HG03039 (cell line): ENCODE results near the gene PRPF6.

Source experiments
- ATAC-seq: cut with Tn5 transposase; IDR thresholded peaks from one replicate; pipeline ENCODE4 v1.9.1; 2021; ENCODE audit warnings: mild to moderate bottlenecking, moderate library complexity; ENCODE audit not compliant: unreplicated experiment

PRPF6 gene

DNA sequence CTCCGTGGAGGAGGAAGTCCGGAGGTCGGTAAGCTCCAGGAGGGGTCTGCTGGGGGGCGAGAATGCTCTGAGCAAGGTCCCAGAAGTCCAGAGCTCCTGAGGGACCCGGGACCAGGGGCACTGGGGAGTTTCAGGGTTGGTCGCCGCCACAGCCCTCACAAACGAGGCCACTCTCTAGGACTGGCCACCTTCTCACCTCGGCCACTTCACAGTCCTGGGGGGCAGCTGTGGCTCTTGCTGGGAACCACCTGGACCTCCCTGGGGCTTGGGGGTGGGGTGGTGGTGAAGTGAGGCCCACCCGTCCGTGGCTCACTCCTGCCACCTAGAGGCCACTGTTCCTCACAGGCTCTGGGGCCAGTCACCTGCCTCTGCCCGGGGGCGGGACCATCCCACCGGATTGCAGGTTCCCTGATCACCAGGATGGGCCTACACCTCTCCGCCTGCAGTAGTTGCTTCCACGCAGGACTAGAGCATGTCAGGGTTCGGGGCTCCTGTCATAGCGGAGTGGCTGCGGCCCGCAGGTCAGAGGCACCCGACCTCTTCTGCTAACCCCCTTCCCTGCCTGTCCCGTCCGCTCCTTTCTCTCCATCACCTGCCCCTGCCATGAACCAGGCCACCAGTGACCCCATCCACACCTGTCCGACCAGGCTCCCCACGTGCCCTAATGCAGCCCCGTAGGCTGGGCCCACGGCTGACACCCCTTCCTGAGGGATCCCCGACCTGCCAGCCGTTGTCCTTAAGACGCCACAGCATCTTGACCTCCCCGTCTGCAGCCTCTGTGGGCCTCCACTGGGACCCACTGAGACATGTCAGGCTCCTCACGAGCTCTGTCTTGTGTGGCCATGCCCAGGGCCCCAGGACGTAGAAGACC is 76.9 kb downstream of the PRPF6 start:
- ATAC-seq = no peak

- no peak for ATAC-seq
Observed at GRCh38 chr20:64058536-64058935, 77.6 kb downstream of the PRPF6 start.

GRCh38 chr20:64062276-64062595 is 81.3 kb downstream of the PRPF6 start:
- no peak for ATAC-seq

GRCh38 chr20:64062596-64063388 is 81.9 kb downstream of the PRPF6 start, which contains the start of gene TCEA2:
Gene TCEA2 (plus strand): TSS chr20:64063198. CDS start chr20:64063313, 115 bp downstream.
- ATAC-seq = peak; percentile 66

DNA sequence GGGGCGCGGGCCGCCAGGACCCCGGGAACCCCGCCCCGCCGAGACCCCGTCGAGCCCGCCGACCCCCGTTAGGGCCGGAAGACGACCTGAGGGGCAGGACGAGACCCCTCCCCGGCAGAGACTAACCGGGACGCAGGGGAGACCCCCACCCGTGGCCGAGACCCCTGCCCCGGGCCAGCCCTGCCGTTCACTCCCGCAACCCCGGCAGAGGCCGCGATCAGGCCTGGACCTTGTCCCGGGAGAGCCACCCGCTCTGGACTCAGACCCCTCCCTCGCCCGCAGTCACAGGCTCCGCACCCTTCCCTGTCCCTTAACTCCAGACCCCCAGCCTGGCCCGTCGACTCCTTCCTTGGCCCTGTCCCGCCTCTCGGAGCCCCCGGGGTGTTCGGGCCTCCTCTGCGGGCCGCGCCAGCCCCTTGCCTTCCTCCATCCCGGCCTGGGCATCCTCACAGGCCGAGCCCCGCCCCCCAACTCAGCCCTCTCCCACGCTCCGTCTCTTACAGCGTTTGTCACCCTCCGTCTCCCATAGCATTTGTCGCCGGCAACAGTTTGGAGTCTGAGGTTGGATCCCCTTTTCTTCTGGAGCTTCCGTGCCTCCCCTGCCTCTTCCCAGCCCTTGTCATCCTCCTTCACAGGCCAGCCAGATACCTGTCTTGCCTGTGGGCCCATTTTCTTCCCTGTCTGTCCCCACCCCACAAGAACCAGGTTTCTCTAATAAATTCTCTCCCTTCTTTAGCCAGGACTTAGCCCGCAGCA is 82.6 kb downstream of the PRPF6 start:
- no peak for ATAC-seq

DNA sequence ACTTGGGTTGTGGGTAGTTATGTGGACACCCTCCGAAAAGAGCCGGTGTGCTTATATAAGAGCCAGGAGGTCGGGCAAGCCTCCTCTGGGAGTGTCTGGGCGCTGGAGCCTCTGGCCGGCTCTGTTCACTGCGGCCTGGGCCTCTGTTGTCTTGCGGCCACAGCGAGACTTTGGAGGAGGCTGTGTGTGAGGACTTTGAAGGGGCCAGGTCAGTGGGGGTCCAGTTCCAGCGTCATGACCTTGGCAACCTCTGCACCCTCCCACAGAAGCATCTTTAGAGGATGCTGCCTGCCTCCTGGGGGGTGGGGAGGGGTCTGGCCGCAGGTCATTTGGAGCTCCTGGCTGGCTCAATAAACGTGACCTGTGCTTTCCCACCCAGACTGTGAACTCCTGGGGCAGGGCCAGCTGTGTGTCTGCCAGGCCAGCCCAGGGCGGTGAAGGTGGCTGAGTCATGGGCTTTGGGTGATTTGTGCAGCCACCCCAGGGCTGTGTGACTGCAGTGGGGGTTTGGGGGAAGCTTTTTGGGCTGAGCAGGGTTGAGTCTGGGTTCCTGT is 83.3 kb downstream of the PRPF6 start:
- ATAC-seq = no peak

GRCh38 chr20:64065062-64065973 is 84.4 kb downstream of the PRPF6 start:
- ATAC-seq = no peak

- ATAC-seq = no peak
Observed at GRCh38 chr20:64065974-64066343, 85.0 kb downstream of the PRPF6 start.

DNA sequence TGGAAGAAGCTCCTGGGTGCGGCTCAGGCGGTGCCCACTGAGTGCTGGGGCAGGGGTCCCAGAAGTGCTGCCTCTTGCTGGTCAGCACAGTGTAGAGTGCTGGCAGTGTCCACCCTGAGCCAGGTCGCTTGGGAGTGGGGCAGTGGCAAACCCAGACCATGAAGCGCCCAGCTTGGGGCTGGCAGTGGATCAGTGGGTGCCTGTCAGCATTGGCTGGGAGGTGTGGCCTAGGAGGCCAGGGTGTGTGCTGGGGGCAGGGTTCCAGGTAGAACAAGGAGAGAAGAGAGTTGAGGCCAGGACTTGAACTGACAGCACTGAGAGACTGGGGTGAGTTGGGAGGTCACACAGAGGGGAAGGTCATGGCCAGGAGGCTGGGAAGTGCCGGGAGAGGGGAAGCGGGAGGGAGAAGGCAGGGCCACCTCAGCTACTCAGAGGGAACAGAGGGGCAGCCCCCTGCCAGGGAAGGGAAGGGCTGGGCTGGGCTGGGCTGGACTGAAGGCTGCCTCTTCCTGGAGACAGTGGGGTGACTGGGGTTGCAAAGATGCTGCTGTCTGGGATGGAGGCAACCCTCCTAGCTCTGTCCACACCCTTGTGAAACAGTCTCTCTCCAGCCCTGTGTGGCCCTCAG is 86.2 kb downstream of the PRPF6 start:
- ATAC-seq = no peak

DNA sequence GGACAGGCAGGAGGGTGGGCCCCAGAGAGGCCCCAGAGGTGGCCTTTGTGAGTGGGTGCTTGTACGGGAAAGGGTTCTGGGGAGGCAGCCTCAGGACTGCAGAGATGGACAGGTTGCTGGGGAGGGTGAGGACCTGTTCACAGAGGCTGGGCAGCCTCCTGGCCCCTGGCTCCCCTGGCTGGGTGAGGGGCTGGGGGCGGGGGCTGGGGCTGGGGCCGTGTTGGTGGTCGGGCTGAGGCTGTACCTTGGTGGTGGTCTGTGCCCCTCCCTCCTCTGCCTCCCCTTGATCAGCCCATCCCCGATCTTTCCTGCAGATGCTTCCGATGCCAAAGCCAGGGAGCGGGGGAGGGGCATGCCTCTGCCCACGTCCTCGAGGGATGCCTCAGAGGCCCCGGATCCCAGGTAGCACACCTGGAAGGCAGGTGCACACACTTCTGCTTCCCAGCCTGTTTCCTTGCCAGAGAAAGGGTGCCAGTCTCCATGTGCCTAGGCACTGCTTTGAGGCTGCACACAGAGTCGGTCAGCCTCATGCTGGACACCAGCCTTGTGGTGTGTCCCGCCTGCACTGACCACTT is 86.9 kb downstream of the PRPF6 start:
- ATAC-seq = no peak

GRCh38 chr20:64068386-64069208 is 87.7 kb downstream of the PRPF6 start:
- no peak for ATAC-seq

- no peak for ATAC-seq
Observed at GRCh38 chr20:64069209-64069613, 88.3 kb downstream of the PRPF6 start.

DNA sequence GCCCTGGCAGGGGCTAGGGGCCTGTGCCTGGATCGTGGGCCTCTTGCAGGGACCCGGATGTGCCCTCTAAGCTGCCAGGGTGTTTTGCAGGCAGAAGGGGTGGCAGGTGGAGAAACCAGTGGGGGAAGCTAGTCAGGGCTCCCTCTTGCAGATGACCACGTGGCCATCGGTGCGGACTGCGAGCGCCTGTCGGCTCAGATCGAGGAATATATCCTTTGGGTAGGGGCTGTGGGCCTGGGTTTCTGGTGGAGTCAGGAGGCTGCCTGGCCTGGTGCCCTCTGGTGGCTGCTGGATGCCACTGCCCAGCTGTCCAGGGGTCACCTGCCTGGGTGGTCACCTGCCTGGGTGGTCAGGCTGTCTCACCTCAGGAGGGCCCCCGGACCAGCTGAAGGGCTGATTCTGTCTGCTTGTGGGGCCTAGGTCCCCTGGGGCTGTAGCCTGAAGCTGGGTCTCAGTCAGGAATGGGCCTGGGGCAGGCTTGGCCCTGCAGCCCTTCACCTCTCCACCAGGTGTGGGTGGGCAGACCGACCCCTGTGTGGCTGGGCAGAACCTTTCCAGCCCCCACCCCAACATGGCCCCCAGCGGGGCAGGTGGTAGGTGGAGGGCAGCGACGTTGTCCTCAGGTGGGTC is 88.8 kb downstream of the PRPF6 start:
- ATAC-seq = no peak

- no peak for ATAC-seq
Observed at GRCh38 chr20:64070244-64070993, 89.5 kb downstream of the PRPF6 start.

- no peak for ATAC-seq
Observed at GRCh38 chr20:64071341-64072332, 90.7 kb downstream of the PRPF6 start.

GRCh38 chr20:64072498-64073063 is 91.6 kb downstream of the PRPF6 start:
- no peak for ATAC-seq
